Fibroblast of villous mesenchyme (primary cell): Measurements from ENCODE around the gene MTMR11. TPM values are rescaled to one million over a fixed set of nuclear protein-coding genes. Genes with fewer than 3 reads are reported as not detected.

Source experiments
- DNase-seq: peaks from one replicate; pipeline ENCODE4 v3.0.0-alpha.2; 2010; ENCODE audit warnings: low read depth
- H3K4me3 ChIP-seq: 2 replicates; pipeline ENCODE4 v1.5.1; 2011; ENCODE audit warnings: low read depth, mild to moderate bottlenecking, low read length
- total RNA-seq: library from RNA; depleted of rRNA; stranded (reverse); fragments of >200 nt; gene quantifications from 2 replicates; pipeline ENCODE4 v1.2.3, GENCODE V29; 2012
- TF ChIP-seq, protein P1 (sequence below): IDR thresholded peaks from 2 replicates; pipeline ENCODE4 v1.5.1; 2012; ENCODE audit warnings: low read depth, mild to moderate bottlenecking, low read length; ENCODE audit not compliant: insufficient read depth

Gene MTMR11
- total RNA-seq, 1 donor, result 7.8 TPM

DNA sequence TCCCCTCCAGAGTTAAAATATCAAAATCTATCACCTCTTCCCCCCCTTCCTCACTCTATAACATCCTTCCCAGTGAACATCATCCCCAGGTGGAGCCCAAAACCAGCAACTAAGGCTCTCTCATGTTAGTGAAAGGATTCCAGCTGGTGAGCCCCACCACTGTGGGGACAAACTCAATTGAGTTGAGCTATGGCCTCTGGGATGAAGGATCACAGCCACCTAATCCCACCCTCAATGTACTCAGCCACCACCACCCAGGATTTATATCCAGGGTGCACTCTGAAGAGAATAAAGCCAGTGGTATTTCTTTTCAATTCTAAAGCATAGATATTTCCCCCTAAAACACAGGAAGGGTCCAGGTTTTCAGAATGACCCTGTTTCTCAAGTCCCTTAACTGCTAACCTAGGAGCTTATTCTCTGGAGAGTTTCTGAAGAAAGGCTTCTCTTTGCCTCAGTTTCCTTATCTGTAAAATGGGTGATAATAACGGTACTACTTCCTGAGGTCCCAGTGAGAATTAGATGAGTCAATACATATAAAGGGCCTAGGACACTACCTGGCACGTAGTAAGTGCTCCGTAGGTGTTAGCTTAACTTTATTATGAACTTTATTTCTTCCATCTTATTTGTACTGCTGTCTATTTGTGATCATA, 53.0 kb downstream of the MTMR11 start:
- TF ChIP-seq, protein P1, sequence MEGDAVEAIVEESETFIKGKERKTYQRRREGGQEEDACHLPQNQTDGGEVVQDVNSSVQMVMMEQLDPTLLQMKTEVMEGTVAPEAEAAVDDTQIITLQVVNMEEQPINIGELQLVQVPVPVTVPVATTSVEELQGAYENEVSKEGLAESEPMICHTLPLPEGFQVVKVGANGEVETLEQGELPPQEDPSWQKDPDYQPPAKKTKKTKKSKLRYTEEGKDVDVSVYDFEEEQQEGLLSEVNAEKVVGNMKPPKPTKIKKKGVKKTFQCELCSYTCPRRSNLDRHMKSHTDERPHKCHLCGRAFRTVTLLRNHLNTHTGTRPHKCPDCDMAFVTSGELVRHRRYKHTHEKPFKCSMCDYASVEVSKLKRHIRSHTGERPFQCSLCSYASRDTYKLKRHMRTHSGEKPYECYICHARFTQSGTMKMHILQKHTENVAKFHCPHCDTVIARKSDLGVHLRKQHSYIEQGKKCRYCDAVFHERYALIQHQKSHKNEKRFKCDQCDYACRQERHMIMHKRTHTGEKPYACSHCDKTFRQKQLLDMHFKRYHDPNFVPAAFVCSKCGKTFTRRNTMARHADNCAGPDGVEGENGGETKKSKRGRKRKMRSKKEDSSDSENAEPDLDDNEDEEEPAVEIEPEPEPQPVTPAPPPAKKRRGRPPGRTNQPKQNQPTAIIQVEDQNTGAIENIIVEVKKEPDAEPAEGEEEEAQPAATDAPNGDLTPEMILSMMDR, result no peak
- DNase-seq, result no peak
- no peak overlapping the region for H3K4me3 ChIP-seq

DNA sequence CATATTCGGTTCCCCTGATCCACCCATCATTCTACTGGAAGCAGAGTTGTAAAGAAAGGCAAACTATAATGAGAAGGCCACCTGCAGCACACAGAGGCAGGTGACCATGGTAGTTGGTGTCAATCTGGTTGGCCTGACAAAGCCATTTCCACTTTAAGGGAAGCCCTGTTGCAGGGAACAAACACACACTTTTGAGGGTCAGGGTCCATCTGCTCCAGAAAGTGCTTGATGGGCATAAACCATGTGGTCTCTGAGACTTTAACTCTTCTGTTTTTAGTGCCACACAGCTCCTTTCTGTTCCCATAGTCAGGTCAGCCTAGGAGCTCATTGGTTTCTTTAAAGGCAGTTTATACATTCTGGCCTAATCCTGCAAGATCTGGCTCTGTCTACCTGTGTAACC, 54.8 kb downstream of the MTMR11 start:
- H3K4me3 ChIP-seq, result no peak overlapping the region
- TF ChIP-seq, protein P1, result no peak
- no peak for DNase-seq

DNA sequence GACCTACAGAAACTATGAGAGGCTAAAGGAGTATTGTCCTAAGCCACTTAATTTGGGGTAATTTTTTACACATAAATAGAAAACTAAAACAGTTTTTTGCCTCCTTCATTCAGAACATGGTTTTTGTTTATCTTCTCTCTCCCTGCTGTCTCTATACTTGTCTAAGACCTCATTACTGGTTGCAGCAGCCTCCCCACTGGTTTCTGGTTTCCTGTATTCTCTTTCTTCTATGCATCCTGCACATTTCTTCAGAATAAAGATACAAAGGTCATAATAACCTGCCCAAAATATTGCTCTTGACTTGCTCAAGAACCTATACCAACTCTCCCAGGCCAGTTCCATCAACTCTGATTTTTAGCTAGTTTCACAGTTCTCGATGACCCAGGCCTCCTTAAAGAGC, 57.1 kb downstream of the MTMR11 start:
- DNase-seq, result no peak
- TF ChIP-seq, protein P1, result no peak
- no peak overlapping the region for H3K4me3 ChIP-seq

Other genes starting within 250 kb of the MTMR11 start
- not detected in 2 replicates for gene FCGR1A, start 154.2 kb downstream of the MTMR11 start, total RNA-seq
- 6.5 and 9.0 TPM in 2 replicates for gene BOLA1, start 37.3 kb downstream of the MTMR11 start, total RNA-seq
- gene SV2A, start 19.0 kb downstream of the MTMR11 start, total RNA-seq, result 19.4 and 25.8 TPM in 2 replicates
- gene SF3B4, start 9.1 kb downstream of the MTMR11 start, total RNA-seq, result 13.5 and 16.4 TPM in 2 replicates
- gene OTUD7B, start 73.8 kb upstream of the MTMR11 start, total RNA-seq, result 15.1 and 15.8 TPM in 2 replicates
- 39.3 and 57.9 TPM in 2 replicates for gene VPS45, start 130.9 kb upstream of the MTMR11 start, total RNA-seq
- 43.2 and 99.9 TPM in 2 replicates for gene PLEKHO1, start 213.0 kb upstream of the MTMR11 start, total RNA-seq